Body of pancreas (tissue), 4 donors: ENCODE results near the gene CD300H.

Experiments
- POLR2A ChIP-seq, 3 donors: fragments of 450-650 bp; IDR thresholded peaks; one replicate each; pipeline ENCODE4 v1.6.1; 2016; ENCODE audit warnings: antibody characterized with exemption in 3 of 3, mild to moderate bottlenecking in 2 of 3
- TF ChIP-seq, protein P1 (sequence below), 7 experiments: fragments of 450-650 bp in 4 of 7; fragments of 200-600 bp in 3 of 7; sonication (generic) in 3 of 7; IDR thresholded peaks; one replicate each; pipeline ENCODE4 v1.5.1; 2016 to 2019; ENCODE audit warnings: antibody characterized with exemption in 7 of 7

DNA sequence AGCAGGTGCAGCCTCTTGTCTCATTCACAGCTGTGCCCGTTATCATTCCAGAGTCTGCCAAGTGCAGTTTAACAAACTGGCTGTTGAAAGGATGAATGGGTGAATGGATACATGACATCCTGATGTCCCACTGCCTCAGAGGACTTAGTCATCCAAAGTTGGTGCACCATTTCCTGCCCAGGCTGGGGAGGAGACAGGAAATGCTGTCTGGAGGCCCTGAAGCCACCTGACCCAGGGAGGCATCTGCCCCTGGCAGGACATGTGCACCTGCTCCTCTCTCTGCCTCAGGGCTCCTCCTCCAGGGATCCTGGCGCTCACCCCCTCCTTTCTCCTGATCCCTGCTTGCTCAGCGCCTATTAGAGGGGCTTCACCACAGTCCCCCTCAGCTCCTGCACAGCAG, 19.6 kb downstream of the CD300H start:
- TF ChIP-seq, protein P1, sequence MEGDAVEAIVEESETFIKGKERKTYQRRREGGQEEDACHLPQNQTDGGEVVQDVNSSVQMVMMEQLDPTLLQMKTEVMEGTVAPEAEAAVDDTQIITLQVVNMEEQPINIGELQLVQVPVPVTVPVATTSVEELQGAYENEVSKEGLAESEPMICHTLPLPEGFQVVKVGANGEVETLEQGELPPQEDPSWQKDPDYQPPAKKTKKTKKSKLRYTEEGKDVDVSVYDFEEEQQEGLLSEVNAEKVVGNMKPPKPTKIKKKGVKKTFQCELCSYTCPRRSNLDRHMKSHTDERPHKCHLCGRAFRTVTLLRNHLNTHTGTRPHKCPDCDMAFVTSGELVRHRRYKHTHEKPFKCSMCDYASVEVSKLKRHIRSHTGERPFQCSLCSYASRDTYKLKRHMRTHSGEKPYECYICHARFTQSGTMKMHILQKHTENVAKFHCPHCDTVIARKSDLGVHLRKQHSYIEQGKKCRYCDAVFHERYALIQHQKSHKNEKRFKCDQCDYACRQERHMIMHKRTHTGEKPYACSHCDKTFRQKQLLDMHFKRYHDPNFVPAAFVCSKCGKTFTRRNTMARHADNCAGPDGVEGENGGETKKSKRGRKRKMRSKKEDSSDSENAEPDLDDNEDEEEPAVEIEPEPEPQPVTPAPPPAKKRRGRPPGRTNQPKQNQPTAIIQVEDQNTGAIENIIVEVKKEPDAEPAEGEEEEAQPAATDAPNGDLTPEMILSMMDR (IDR thresholded peaks at IDR 0.05) = no peak
- no peak for TF ChIP-seq POLR2A (IDR thresholded peaks at IDR 0.05)
